GM18505 (cell line): ENCODE measurements around the gene TEX19.
"Not testable (repeated sequence)": the region's sequence is repeated elsewhere in the genome, so short reads cannot be mapped to it uniquely, and the experiment has no call there.

Experiments
- ATAC-seq: cut with Tn5 transposase; IDR thresholded peaks from one replicate; pipeline ENCODE4 v1.9.1; 2021; ENCODE audit not compliant: unreplicated experiment
- POLR2A ChIP-seq: IDR thresholded peaks from 4 replicates; pipeline ENCODE4 v1.6.1; 2011; ENCODE audit warnings: borderline replicate concordance; ENCODE audit not compliant: insufficient read depth, insufficient read length; ENCODE audit errors: extremely low read depth

Gene TEX19

DNA sequence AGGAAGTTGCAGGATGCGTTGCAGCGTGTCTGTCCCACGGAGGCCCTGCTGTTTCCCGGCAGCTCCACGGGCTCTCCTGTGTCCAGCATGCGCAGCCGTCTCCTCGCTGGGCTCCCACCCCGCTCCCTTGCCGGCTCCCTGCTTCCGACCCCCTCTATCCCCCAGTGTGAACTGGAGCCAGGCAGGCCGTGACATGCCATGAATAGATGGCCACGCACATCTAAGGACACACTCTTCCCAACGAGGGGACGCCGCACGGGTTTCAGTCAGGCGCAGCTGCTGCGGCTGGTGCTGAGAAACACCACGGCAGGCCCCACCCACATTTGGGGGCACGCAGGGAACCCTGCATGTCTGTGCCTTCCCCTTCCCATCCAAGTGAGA, 49.9 kb downstream of the TEX19 start:
- no peak for ATAC-seq
- no peak for TF ChIP-seq POLR2A

DNA sequence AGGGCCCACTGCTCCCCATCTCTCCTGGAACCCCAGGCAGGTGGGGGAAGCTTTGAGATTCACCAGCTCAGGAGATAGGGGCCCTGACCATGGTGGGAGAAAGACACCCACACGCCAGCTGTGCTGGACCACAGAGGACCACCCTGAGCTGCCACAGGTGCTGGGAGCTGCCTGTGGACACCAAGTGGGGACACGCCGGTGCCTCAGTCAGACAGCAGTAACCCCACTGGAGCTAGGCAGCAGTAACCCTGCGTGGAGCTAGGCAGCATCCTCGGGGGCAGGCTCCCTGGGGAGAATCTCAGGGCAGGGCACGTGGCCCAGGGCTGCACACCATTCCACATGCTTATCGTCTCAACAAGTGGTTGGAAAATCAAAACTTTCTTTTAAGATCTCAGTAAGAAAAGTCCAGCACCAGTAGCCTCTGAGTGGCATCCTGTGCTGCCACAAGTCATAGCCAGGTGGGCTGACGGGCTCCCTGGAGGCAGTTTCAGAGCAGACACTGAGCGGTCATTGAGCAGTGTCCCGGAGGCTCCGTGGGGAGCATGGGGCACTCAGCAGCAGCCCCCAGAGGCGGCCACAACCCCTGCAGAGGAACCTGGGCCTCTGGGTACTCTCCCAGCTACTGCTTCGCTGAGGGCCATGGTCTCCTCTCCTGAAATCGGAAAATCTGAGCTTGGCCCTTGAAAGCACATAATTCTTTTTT, 51.1 kb downstream of the TEX19 start:
- no peak for TF ChIP-seq POLR2A
- ATAC-seq, result no peak

DNA sequence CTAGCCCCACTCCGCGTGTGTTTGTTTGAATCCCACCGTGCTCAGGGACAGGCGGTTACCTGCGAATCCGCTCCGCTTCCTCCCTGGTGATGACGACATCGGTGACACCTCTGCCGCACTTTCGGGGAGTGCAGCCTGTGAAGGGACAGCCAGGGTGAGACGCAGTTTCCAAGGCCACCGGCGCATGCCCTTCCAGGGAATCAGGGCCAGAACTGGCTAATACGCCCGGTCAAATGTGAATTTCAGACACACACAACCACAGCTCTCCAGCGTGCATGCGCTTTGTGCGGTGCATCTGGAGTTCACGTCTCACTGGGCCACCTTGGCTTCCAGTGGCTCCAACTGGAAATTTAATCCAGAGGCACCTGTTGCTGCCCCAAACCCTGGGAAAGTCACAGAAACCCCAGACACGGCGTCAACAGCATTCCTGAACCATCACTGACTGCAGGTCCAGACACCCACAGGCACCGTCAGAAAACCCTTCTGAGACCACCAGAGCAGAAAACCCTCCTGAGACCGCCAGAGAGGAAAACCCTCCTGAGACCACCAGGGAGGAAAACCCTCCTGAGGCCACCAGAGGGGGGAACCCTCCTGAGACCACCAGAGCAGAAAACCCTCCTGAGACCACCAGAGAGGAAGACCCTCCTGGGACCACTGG, 52.5 kb downstream of the TEX19 start:
- TF ChIP-seq POLR2A, result no peak
- ATAC-seq, result no peak

DNA sequence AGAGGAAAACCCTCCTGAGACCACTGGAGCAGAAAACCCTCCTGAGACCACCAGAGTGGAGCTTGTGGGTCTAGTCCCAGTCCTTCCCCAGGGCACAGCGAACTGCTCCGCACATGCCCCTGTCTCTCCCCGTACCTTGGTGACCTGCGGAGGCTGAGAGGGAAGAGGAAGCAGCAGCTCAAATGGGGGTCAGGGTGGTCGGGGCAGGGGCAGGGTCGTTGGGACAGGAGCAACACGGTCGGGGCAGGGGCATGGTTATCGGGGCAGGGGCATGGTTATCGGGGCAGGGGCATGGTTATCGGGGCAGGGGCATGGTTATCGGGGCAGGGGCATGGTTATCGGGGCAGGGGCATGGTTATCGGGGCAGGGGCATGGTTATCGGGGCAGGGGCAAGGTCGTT, 53.0 kb downstream of the TEX19 start:
- not testable (repeated sequence) for ATAC-seq

DNA sequence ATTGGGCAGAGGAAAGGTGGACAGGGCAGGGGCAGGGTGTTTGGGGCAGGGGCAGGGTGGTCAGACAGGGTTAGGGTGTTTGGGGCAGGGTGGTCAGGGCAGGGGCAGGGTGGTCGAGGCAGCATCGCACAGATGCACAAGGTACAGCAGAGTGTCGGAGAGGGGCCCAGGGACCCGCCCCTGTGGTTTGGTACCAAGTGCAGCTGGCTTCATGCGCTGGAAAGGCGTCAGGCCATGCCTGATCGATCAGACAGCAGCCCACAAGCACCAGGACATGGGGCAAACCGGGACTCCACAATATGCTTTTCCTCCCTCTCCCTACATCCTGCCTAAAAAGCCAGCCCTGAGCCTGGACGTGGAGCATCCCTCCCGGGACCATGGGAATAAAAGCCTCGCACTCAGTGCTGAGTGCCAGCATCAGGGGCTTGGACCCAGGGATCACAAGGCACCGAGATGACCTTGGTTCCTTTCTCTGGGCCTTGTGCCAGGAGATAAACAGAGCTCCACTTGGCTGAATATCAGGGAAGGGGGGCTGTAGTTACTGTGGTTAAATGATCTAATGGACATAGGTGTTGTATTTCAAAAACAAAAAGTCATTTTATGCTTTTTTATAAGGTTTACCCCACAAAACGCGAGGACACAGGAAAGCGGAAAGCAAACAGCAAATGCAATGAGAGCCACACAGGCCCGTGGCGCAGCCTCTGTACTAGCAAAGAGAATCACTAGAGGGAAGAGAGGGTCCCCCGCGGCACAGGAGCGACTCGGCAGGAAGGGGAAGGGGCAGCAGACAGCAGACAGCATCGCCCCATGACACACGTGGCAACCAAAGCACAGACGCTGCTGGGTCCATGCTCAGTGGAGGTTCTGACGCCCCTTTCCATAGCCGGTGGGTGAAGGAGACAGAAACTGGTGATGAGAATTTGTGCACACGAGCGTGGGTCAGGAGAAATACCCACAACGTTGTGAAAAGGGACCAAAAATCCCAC, 53.8 kb downstream of the TEX19 start:
- TF ChIP-seq POLR2A, result no peak
- no peak for ATAC-seq
